Endothelial cell of umbilical vein (primary cell): ENCODE results near the gene TIMM17A. TPM values are rescaled to one million over a fixed set of nuclear protein-coding genes. Genes with fewer than 3 reads are reported as not detected.

Source experiments
- BruUV-seq: library from RNA; stranded (reverse); fragments of 400-500 nt; replicated peaks from 2 replicates; lab custom pipeline; 2021; lab: Mats Ljungman, UMichigan
- CTCF ChIA-PET: fragments of 300-600, 350-600 bp; sonication (Branson Sonifier 250); formaldehyde crosslinking; loops from one replicate; lab custom pipeline; 2021; ENCODE audit warnings: antibody characterized with exemption, inconsistent platforms; lab: Charles Lee
- POLR2A ChIA-PET: fragments of 300-600, 350-600 bp; sonication (Branson Sonifier 250); formaldehyde crosslinking; loops from one replicate; lab custom pipeline; 2021; ENCODE audit warnings: antibody characterized with exemption, inconsistent platforms; lab: Charles Lee
- DNase-seq: peaks from one replicate; pipeline ENCODE4 v3.0.0-alpha.2; 2011; ENCODE audit warnings: low read depth, low spot score
- FAIRE-seq: peaks from 2 replicates; lab custom pipeline; 2011; peaks lifted over from hg19 to GRCh38; lab: Jason Lieb, UNC
- H2AFZ ChIP-seq: 2 replicates; pipeline ENCODE4 v1.6.0; 2012; ENCODE audit warnings: low read depth, low read length, control low read depth, inconsistent platforms
- H3K27ac ChIP-seq: 2 replicates; pipeline ENCODE4 v1.5.1; 2011; ENCODE audit warnings: low read depth, mild to moderate bottlenecking, control low read depth, low read length, moderate library complexity; ENCODE audit not compliant: insufficient read depth
- H3K27me3 ChIP-seq, 2 experiments: 2 replicates each; pipeline versions ENCODE4 v1.6.0 to v1.6.1; 2011; ENCODE audit warnings: low read length in 2 of 2, mixed read lengths in 1 of 2; ENCODE audit not compliant: control insufficient read depth in 2 of 2, insufficient read depth in 2 of 2
- H3K36me3 ChIP-seq, 2 experiments: 2 replicates in 1 of 2; 3 replicates in 1 of 2; pipeline ENCODE4 v1.5.1; 2011; ENCODE audit warnings: low read length in 2 of 2, mild to moderate bottlenecking in 1 of 2, moderate library complexity in 1 of 2; ENCODE audit not compliant: control insufficient read depth in 2 of 2, insufficient read depth in 2 of 2; ENCODE audit errors: extremely low read depth in 1 of 2
- H3K4me1 ChIP-seq: 3 replicates; pipeline ENCODE4 v1.5.1; 2011; ENCODE audit warnings: mild to moderate bottlenecking, low read length; ENCODE audit not compliant: control insufficient read depth, insufficient read depth; ENCODE audit errors: extremely low read depth
- H3K4me2 ChIP-seq: 2 replicates; pipeline ENCODE4 v1.6.1; 2011; ENCODE audit warnings: low read length, control low read depth, mixed read lengths; ENCODE audit not compliant: insufficient read depth
- H3K4me3 ChIP-seq, 3 experiments: fragments of 200-600 bp in 1 of 3; sonication (generic), shearing (Covaris generic) in 1 of 3; replicated peaks in 1 of 3; 2 replicates each; pipeline ENCODE4 v1.5.1; 2011 to 2016; ENCODE audit warnings: control low read depth in 3 of 3, low read length in 3 of 3, mild to moderate bottlenecking in 2 of 3, inconsistent platforms in 1 of 3, low read depth in 1 of 3, moderate library complexity in 1 of 3; ENCODE audit not compliant: insufficient read depth in 1 of 3
- H3K79me2 ChIP-seq: 2 replicates; pipeline ENCODE4 v1.6.0; 2012; ENCODE audit warnings: low read length, inconsistent platforms; ENCODE audit not compliant: control insufficient read depth, insufficient read depth
- H3K9ac ChIP-seq: replicated peaks from 2 replicates; pipeline ENCODE3; 2011; ENCODE audit warnings: low read length, control low read depth; ENCODE audit not compliant: insufficient read depth; ENCODE audit errors: extremely low read depth
- H3K9me1 ChIP-seq: replicated peaks from 3 replicates; pipeline ENCODE4 v1.6.0; 2011; ENCODE audit warnings: mild to moderate bottlenecking, low read length; ENCODE audit not compliant: control insufficient read depth, insufficient read depth; ENCODE audit errors: extremely low read depth
- H3K9me3 ChIP-seq: replicated peaks from 2 replicates; pipeline ENCODE4 v1.5.1; 2012; ENCODE audit warnings: low read length, inconsistent platforms; ENCODE audit not compliant: control insufficient read depth, insufficient read depth
- H4K20me1 ChIP-seq: replicated peaks from 2 replicates; pipeline ENCODE3; 2011; ENCODE audit warnings: mild to moderate bottlenecking, low read length; ENCODE audit not compliant: control insufficient read depth, insufficient read depth; ENCODE audit errors: extremely low read depth
- EZH2 ChIP-seq: IDR thresholded peaks from 2 replicates; pipeline ENCODE4 v1.6.1; 2012; ENCODE audit warnings: borderline replicate concordance, low read depth, mild to moderate bottlenecking, moderate library complexity, low read length, inconsistent platforms; ENCODE audit not compliant: severe bottlenecking
- FOS ChIP-seq: IDR thresholded peaks from 2 replicates; pipeline ENCODE4 v1.6.1; 2011; ENCODE audit warnings: mild to moderate bottlenecking, low read length, moderate library complexity, borderline replicate concordance; ENCODE audit not compliant: insufficient read depth
- GATA2 ChIP-seq: IDR thresholded peaks from 2 replicates; pipeline ENCODE4 v1.7.0; 2011; ENCODE audit warnings: low read depth, mild to moderate bottlenecking, moderate library complexity, mixed read lengths, low read length; ENCODE audit not compliant: insufficient read length, insufficient read depth
- JUN ChIP-seq: IDR thresholded peaks from 2 replicates; pipeline ENCODE4 v1.6.1; 2011; ENCODE audit warnings: borderline replicate concordance, low read depth; ENCODE audit not compliant: insufficient read length, insufficient read depth
- MYC ChIP-seq: IDR thresholded peaks from one replicate; pipeline ENCODE4 v1.6.1; 2011; ENCODE audit warnings: mild to moderate bottlenecking, low read depth, low read length
- POLR2A ChIP-seq: IDR thresholded peaks from 2 replicates; pipeline ENCODE4 v1.6.1; 2012; ENCODE audit warnings: low read depth, mild to moderate bottlenecking, control low read depth, low read length
- POLR2AphosphoS5 ChIP-seq: IDR thresholded peaks from 2 replicates; pipeline ENCODE4 v1.6.1; 2012; ENCODE audit warnings: low read depth, mild to moderate bottlenecking, control low read depth, low read length, moderate library complexity; ENCODE audit not compliant: insufficient read depth
- dilution Hi-C: fragments of 300-500 bp; cut with MboI; formaldehyde crosslinking; loops from one replicate; pipeline ENCODE4 v1.15.0; 2019; ENCODE audit warnings: low sequenced_read_pairs; ENCODE audit not compliant: extremely low pct_ligation_motif_present
- intact Hi-C: fragments of 100-400 bp; cut with micrococcal nuclease; formaldehyde crosslinking; loops from one replicate; pipeline ENCODE4 v1.10.0; 2022
- polyA plus RNA-seq, 4 experiments: library from polyadenylated mRNA; depleted of rRNA in 3 of 4; stranded (reverse) in 3 of 4; unstranded in 1 of 4; fragments of >200 nt; gene quantifications; 2 replicates each; pipeline versions ENCODE4 v1.2.1 to v1.2.3, GENCODE V29; 2011 to 2012; ENCODE audit warnings: missing spikeins in 1 of 4
- total RNA-seq: library from RNA; stranded (reverse); gene quantifications from 2 replicates; pipeline ENCODE4 v1.2.3, GENCODE V29; 2021
- TF ChIP-seq, protein P1 (sequence below), 2 donors: IDR thresholded peaks; 1 replicate in 1 of 2; 2 replicates in 1 of 2; pipeline ENCODE4 v1.5.1; 2011; ENCODE audit warnings: low read length in 2 of 2, mild to moderate bottlenecking in 2 of 2, moderate library complexity in 2 of 2, control low read depth in 1 of 2, inconsistent platforms in 1 of 2, low read depth in 1 of 2; ENCODE audit not compliant: insufficient read depth in 1 of 2; ENCODE audit errors: extremely low read depth in 1 of 2
- TF ChIP-seq, protein P2 (sequence below): IDR thresholded peaks from 2 replicates; pipeline ENCODE4 v1.6.1; 2011; ENCODE audit not compliant: insufficient read depth, insufficient read length

Gene TIMM17A
- total and polyA plus RNA-seq, 2 donors (not counting 3 experiments of a cell fraction or from before 2014, with no cell fraction given): 57.9 to 105 TPM

- Histone ChIP-seq H3K36me3 (no peaks in the 10 kb centered on the region), H3K27ac (no peak overlapping the region), H3K4me1 (peaks cover 8% of the 10 kb centered on the region), H4K20me1 (no peaks in the 10 kb centered on the region), H3K9me1 (no peaks in the 10 kb centered on the region), H3K4me2 (peak overlapping the region; percentile 19), H3K4me3 (peak overlapping the region in 2 of 3 experiments; percentile 13 to 98), H3K79me2 (peaks cover 23% of the 10 kb centered on the region), H3K9me3 (no peaks in the 10 kb centered on the region), H2AFZ (peak overlapping the region; percentile 49), H3K27me3 (no peaks in the 10 kb centered on the region), H3K9ac (no peak overlapping the region)
- FAIRE-seq (peak; percentile 75), DNase-seq (no peak)
- TF ChIP-seq POLR2A: no peak
- TF ChIP-seq FOS: no peak
- no peak for TF ChIP-seq MYC
- no peak for TF ChIP-seq JUN
- TF ChIP-seq GATA2: no peak
- no peak for TF ChIP-seq POLR2AphosphoS5
- TF ChIP-seq EZH2: no peak
- TF ChIP-seq, protein P1, sequence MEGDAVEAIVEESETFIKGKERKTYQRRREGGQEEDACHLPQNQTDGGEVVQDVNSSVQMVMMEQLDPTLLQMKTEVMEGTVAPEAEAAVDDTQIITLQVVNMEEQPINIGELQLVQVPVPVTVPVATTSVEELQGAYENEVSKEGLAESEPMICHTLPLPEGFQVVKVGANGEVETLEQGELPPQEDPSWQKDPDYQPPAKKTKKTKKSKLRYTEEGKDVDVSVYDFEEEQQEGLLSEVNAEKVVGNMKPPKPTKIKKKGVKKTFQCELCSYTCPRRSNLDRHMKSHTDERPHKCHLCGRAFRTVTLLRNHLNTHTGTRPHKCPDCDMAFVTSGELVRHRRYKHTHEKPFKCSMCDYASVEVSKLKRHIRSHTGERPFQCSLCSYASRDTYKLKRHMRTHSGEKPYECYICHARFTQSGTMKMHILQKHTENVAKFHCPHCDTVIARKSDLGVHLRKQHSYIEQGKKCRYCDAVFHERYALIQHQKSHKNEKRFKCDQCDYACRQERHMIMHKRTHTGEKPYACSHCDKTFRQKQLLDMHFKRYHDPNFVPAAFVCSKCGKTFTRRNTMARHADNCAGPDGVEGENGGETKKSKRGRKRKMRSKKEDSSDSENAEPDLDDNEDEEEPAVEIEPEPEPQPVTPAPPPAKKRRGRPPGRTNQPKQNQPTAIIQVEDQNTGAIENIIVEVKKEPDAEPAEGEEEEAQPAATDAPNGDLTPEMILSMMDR (IDR thresholded peaks at IDR 0.05; ENCODE audit: extremely low read depth in 1 of 2, insufficient read depth in 1 of 2, low read depth in 1 of 2, low read length in 2 of 2): no peak
- TF ChIP-seq, protein P2, sequence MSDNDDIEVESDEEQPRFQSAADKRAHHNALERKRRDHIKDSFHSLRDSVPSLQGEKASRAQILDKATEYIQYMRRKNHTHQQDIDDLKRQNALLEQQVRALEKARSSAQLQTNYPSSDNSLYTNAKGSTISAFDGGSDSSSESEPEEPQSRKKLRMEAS: no peak
- ChIA-PET POLR2A (interaction anchor here (0.6 kb wide), 1 partner anchor 21 kb away, joined by 3 read pairs; no protein-coding TSS in a partner anchor), CTCF (interaction anchor here (1.0 to 5.2 kb wide), 8 partner anchors 9 to 153 kb away, joined by 3 to 35 read pairs (median 6); partner anchors contain the start of gene IPO9)
- BruUV-seq: no TSS peak
- intact Hi-C loops: no loop called here
- dilution Hi-C loops: no loop called here
These were observed 26.8 kb downstream of the TIMM17A start for GRCh38 chr1:201982082-201982622.
